Mesangial cell (primary cell): ENCODE measurements around the gene CFAP57. TPM values are rescaled to one million over a fixed set of nuclear protein-coding genes. Genes with fewer than 3 reads are reported as not detected.

Source experiments
- total RNA-seq: library from RNA; depleted of rRNA; stranded (reverse); fragments of >200 nt; gene quantifications from 2 replicates; pipeline ENCODE4 v1.2.3, GENCODE V29; 2015

Gene CFAP57
- 0.25 TPM in 1 of 2 replicates, not detected in the other for total RNA-seq

GRCh38 chr1:43171876-43172526 is at the start of gene CFAP57, which contains the start of gene EBNA1BP2:
CFAP57 (plus strand) TSS chr1:43172330; CDS start chr1:43172754, 424 bp downstream.
EBNA1BP2 (minus strand) TSS chr1:43172290; CDS start chr1:43172118, 172 bp downstream.

GRCh38 chr1:43269627-43270375 is 97.7 kb downstream of the CFAP57 start, which contains the start of gene TMEM125:
TMEM125 (plus strand) TSS chr1:43269983; CDS start chr1:43272723, 2,740 bp downstream.

DNA sequence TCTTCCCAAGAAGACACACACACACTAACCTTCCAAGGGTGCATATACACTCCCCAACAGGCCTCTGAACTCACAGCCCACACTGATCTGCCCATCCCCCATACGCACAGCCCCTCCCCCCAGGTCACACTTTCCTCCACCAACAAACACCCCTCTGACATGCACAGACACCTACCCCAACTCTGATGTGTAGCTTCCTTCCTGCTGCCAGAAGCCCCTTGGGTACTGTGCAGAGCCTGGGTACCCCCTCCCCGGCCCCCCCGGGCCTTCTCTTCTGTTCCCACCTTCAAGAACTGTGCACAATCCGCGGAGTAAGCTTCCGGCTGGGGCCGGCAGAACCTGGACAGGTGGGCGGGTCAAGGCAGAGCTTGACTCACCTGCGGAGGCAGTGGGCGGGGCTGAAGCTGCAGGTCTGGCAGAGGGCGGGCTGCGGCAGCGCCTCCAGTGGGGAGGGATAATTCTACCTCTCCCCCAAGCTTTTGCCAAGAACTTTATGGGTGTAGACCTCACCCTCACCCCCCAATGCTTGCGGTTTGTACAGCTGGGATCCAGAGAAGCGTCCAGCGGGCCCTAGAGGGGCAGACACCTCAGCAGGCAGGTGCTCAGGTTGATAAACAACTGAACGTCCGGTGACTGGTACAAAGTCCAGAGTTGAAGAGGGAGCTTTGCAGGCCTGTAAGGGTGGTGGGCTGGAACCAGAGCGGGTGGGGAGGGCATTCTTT is 113.3 kb downstream of the CFAP57 start, which contains the start of gene C1orf210:
TSS of gene C1orf210 (minus strand) at position 313 of the 722 bp plus-strand sequence. CDS start 2,311 bp downstream, outside the sequence.

DNA sequence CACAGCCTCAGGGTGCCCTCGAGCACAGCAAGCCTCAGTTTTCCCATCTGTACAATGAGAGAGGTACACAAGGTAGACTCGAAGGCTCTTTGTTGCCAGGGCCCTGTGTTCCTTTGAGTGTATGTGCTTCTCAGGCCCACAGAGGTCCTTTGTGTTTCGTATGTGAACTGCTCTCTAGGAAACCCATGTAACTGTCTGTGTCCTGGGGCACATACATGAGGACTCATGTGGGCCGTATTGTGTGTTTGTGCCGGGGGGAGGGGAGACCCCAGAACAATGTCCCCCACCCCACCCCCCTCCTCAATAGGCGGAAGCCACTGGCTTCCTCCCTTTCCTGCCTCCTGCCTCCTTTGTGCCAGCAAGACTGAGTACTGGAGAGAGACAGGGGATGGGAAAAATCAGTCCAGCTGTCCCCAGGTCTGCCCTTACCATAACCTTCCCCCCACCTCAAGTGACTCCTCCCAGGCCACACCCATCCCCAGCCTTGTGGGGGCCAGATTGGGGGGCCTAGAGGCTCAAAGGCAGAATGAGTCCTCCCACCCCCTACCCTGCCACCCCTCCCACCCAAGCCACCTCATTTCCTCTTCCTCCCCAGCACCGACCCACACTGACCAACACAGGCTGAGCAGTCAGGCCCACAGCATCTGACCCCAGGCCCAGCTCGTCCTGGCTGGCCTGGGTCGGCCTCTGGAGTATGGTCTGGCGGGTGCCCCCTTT is 128.4 kb downstream of the CFAP57 start, which contains the start of gene TIE1:
TSS of gene TIE1 (plus strand) at position 605 of the 717 bp plus-strand sequence. CDS start at position 695, 90 bp downstream.

Other genes starting within 250 kb of the CFAP57 start
- 255 and 274 TPM in 2 replicates for gene SLC2A1, start 213.5 kb upstream of the CFAP57 start, total RNA-seq
- gene EBNA1BP2, start within 50 bp of the CFAP57 start, total RNA-seq: 22.7 and 100 TPM in 2 replicates
- gene TMEM125, start 97.7 kb downstream of the CFAP57 start, total RNA-seq: 0.33 and 2.8 TPM in 2 replicates
- gene C1orf210, start 113.3 kb downstream of the CFAP57 start, total RNA-seq: not detected in 2 replicates
- gene TIE1, start 128.7 kb downstream of the CFAP57 start, total RNA-seq: 0.98 and 1.0 TPM in 2 replicates
- gene MPL, start 165.5 kb downstream of the CFAP57 start, total RNA-seq: 0.13 TPM in 1 of 2 replicates, not detected in the other
- gene CDC20, start 186.7 kb downstream of the CFAP57 start, total RNA-seq: 12.9 and 358 TPM in 2 replicates
- gene ELOVL1, start 195.7 kb downstream of the CFAP57 start, total RNA-seq: 110 and 146 TPM in 2 replicates
- 26.9 and 37.8 TPM in 2 replicates for gene MED8, start 217.5 kb downstream of the CFAP57 start, total RNA-seq
- gene SZT2, start 217.6 kb downstream of the CFAP57 start, total RNA-seq: 21.8 and 22.0 TPM in 2 replicates